HG03521 (cell line): Measurements from ENCODE around the gene BMP2K.

Experiments
- ATAC-seq: cut with Tn5 transposase; IDR thresholded peaks from one replicate; pipeline ENCODE4 v1.9.1; 2021; ENCODE audit warnings: mild to moderate bottlenecking, moderate library complexity; ENCODE audit not compliant: unreplicated experiment

BMP2K gene

GRCh38 chr4:78763763-78764387 lies 12.3 kb upstream of the BMP2K start:
- ATAC-seq = no peak

DNA sequence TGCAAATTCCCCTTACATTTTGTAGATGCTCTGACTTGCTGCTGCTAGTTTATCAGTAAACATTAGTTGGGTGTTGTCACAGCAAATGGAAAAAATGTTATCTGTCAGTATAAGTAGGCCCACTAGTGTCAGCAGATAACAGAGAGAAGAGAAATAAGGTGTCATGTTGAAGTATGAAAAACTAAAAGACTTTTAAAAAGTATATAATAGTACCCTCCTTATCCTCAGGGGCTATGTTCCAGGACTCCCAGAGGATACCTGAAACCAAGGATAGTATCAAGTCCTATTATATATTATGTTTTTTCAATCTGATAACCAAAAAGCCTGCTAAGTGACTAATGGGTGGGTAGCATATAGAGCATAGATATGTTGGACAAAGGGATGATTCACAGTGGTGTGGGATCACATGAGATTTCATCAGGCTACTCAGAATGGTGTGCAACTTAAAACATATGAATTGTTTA lies 11.6 kb upstream of the BMP2K start:
- ATAC-seq = no peak

GRCh38 chr4:78765432-78766006 lies 10.6 kb upstream of the BMP2K start:
- no peak for ATAC-seq

- ATAC-seq = no peak
These were observed 10.1 kb upstream of the BMP2K start for GRCh38 chr4:78766026-78766425.

- ATAC-seq = peak; percentile 83
These were observed 9.5 kb upstream of the BMP2K start for GRCh38 chr4:78766650-78767049.

GRCh38 chr4:78767350-78767749 lies 8.8 kb upstream of the BMP2K start:
- ATAC-seq = peak; percentile 48

DNA sequence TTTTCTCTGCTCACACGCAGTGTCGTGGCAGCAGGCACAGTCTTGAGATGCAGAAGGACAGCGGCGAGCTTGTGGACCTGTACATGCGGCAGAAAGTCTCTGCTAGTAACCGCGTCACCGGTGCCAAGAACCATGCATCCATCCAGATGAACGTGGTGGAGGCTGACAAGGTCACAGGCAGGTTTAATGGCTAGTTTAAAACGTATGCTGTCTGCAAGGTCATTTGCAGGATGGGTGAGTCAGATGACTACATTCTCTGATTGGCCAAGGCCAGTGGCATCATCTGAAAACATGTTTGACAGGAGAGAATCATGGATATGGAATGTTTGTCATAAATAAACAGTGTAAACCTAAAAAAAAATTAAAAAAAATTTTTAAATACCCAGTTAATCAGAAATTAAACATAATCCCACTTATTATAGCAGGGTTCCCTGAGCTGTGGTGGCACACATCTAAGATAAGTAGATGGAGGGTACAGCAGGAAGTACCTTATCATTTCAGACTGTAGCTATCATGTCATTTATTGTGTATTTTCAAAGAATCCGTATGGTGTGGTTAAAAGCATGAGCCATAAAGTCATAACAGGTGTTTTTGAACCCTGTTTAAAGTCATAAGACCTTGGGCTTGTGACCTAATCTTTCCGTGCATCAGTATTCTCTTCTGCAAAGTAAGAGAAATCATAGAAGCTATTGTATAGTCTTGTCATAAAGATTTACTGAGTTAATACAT lies 7.5 kb upstream of the BMP2K start:
- no peak for ATAC-seq

GRCh38 chr4:78770091-78770642 lies 6.0 kb upstream of the BMP2K start:
- no peak for ATAC-seq

DNA sequence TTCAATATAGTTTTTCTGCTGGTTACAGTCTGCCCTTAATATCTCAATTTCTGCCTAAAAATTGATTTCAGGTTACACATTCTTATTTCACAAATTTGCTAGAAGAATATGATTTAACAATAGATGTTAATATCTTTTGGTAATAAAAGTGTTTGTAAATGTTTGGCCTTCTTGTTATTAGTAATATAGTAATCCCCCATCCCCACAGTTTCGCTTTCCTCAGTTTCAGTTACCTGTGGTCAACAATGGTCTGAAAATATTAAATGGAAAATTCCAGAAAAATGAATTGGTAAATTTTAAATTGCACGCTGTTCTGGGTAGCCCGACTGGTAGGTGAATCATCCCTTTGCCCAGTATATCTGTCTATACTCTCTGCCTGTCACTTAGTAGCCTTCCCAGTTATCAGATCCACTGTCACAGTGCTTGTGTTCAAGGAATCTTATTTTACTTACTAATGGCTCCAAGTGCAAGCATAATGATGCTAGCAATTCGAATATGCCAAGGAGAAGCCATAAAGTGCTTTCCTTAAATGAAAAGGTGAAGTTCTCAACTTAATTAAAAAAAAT lies 3.5 kb upstream of the BMP2K start:
- no peak for ATAC-seq

GRCh38 chr4:78774417-78774816 lies 1.7 kb upstream of the BMP2K start:
- no peak for ATAC-seq

GRCh38 chr4:78775303-78776078 lies 659 bp upstream of the BMP2K start:
- ATAC-seq = peak; percentile 53

DNA sequence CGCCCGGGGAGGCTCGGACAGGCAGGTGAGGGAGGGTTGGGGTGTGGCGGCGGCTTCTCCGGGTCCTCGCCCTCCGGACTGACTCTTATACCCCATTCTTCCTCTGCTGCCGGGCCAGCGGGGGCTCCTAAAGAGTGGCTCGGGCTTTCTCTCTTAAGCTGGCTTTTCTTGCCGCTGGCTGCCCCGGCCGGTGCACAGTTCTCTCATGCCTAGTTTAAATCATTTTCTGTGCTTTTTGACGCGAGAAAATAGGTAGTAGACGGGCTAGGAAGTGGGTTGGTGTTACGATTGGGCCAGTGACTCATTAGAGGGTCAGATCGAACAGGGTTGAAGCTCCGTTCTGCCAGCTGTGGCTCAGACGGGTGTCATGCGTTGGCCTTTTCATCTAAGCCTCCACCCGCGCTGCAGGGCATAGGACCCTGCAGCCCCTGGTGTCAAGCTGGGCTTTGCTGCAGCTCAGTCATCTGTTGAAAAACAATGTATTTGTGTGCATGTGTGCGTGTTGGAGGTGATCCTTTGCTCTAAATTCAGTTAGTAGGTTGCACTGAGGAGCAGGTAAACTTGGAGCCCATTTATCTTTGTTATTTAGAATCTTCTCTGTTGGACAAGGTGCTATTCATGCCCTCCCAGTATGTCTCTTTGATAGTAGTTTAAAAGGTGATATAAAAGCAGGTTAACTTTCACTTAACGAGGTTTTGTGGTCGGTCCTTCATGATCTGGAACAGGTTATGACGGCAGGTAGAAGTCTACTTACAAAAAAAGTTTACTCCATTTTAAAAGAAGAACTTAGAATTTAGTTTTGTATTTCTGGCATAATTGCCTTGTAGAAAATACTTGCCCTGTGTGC lies 802 bp downstream of the BMP2K start:
- ATAC-seq = peak; percentile 25

GRCh38 chr4:78777576-78777940 lies 1.4 kb downstream of the BMP2K start:
- no peak for ATAC-seq

GRCh38 chr4:78778530-78778929 lies 2.4 kb downstream of the BMP2K start:
- ATAC-seq = no peak

DNA sequence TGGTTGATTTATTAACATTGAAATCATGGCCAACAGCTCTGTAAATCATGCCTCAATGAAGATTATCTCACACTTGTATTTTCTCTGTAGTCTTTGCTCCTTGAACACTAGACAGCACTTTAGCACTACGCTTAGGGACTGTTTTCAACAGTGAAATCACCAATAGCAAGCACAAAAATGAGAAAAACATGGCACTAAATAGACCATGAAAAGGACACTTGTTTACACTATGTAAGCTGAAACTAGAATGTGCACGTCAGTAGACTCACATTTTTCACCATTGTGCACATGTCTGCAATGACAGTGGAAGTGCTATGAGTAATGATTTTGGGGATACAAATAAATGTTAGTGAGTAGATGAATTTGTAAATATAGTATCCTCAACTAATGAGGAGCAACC lies 3.1 kb downstream of the BMP2K start:
- no peak for ATAC-seq

- no peak for ATAC-seq
These were observed 3.9 kb downstream of the BMP2K start for GRCh38 chr4:78780093-78780492.

DNA sequence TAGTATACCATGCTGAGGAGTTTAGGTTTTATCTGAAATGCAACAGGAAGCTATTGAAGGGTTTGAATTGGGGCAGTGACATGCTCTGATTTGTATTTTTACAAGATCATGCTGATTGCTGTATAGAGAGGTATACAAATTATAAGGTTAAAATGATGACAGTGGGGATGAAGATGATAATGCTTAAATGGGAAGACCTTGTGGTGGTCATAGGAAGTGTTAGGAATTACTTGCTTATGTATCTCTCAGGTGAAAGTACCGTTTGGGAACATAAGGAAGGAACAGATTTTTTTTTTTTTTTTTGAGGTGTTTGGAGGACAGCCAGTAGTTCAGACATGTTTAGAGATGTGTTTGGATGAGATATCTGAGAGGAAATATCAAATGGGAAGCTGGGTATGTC lies 5.0 kb downstream of the BMP2K start:
- ATAC-seq = no peak

GRCh38 chr4:78781924-78782323 lies 5.8 kb downstream of the BMP2K start:
- ATAC-seq = no peak

DNA sequence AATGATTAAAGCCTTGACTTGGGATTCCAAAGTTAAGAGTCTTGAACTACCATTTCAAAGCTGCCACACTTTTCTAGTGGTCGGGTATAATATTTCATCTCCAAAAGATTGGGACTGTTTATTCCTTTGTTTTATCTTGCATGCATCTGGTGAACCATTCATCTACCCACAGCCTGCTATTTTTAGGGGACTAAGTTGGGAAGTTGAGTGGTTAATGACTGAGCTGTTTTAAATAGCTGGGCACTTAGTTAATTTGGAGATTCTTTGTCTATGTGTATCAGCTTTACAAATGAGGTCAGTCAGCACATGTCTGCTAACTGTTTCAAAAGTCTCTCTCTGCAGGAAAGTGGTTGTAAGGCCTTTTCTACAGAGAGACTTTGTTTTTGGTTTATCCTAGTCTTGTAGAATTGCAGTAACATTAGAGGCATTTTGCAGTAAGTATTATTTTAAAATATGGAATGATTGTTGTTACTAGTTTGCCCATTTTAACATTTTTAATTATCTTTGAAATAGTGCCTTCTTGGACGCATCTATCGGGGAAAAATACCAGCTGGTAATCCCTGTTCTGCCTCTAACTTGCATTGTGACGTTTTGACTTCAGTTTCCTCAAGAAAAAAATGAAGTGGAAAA lies 8.2 kb downstream of the BMP2K start:
- no peak for ATAC-seq
